ENCODE results near the gene HMOX1. TPM values are rescaled to one million over a fixed set of nuclear protein-coding genes. Genes with fewer than 3 reads are reported as not detected.

HMOX1 gene
- total and polyA plus RNA-seq, 4 donors = 18.7 to 108 (median 59.7) TPM

DNA sequence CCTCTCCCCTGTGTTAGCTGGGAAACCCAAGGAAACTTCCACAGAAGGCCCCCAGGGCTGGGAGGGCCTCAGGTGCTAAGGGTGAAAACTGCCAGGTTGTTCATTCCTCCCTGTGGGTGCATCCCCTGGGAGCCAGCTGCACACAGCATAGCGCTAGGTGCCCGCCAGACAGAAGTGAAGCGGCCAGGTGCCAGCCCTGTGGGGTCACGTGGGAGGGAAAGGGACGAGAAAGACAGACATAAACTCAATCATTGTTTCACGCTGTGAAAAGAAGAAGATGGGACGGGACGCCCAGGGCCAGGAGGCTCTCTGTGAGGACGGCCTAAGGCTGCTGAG is 31.6 kb upstream of the HMOX1 start:
- Histone ChIP-seq H3K36me3 (ENCODE audit: control insufficient read depth in 4 of 4, insufficient read depth in 3 of 4, low read depth in 1 of 4, low read length in 3 of 4) (peaks cover 3 to 32% (median 11%) of the 10 kb centered on the region in 4 donors), H3K9me3 (ENCODE audit: control insufficient read depth in 4 of 4, low read length in 3 of 4) (no peaks in the 10 kb centered on the region), H3K27me3 (ENCODE audit: control insufficient read depth in 4 of 4, insufficient read depth in 4 of 4, low read length in 3 of 4) (no peaks in the 10 kb centered on the region), H3K27ac (ENCODE audit: low read depth in 1 of 2, low read length in 2 of 2) (no peak overlapping the region), H3K4me1 (ENCODE audit: control insufficient read depth in 4 of 4, insufficient read depth in 4 of 4, low read length in 3 of 4) (peaks cover 5 to 20% (median 16%) of the 10 kb centered on the region in 4 donors), H3K4me3 (ENCODE audit: low read depth in 1 of 3, low read length in 3 of 3) (no peak overlapping the region), H3K9ac (ENCODE audit: low read depth in 1 of 2, low read length in 2 of 2) (no peak overlapping the region)
- 69% methylated on average over 9 of the region's 9 CpGs for WGBS
- TF ChIP-seq HNF4A (conservative IDR thresholded peaks at IDR 0.05) (no peak), FOXA1 (IDR thresholded peaks at IDR 0.05) (no peak), NR2F2 (IDR thresholded peaks at IDR 0.05) (no peak), TAF1 (conservative IDR thresholded peaks at IDR 0.05) (no peak), RAD21 (IDR thresholded peaks at IDR 0.05) (no peak), HNF4G (IDR thresholded peaks at IDR 0.05) (no peak), JUND (IDR thresholded peaks at IDR 0.05) (no peak), RXRA (IDR thresholded peaks at IDR 0.05) (no peak), FOXA2 (IDR thresholded peaks at IDR 0.05) (no peak), EGR1 (IDR thresholded peaks at IDR 0.05; ENCODE audit: low read depth in 2 of 2) (no peak), YY1 (IDR thresholded peaks at IDR 0.05) (no peak)
- TF ChIP-seq, protein P1, sequence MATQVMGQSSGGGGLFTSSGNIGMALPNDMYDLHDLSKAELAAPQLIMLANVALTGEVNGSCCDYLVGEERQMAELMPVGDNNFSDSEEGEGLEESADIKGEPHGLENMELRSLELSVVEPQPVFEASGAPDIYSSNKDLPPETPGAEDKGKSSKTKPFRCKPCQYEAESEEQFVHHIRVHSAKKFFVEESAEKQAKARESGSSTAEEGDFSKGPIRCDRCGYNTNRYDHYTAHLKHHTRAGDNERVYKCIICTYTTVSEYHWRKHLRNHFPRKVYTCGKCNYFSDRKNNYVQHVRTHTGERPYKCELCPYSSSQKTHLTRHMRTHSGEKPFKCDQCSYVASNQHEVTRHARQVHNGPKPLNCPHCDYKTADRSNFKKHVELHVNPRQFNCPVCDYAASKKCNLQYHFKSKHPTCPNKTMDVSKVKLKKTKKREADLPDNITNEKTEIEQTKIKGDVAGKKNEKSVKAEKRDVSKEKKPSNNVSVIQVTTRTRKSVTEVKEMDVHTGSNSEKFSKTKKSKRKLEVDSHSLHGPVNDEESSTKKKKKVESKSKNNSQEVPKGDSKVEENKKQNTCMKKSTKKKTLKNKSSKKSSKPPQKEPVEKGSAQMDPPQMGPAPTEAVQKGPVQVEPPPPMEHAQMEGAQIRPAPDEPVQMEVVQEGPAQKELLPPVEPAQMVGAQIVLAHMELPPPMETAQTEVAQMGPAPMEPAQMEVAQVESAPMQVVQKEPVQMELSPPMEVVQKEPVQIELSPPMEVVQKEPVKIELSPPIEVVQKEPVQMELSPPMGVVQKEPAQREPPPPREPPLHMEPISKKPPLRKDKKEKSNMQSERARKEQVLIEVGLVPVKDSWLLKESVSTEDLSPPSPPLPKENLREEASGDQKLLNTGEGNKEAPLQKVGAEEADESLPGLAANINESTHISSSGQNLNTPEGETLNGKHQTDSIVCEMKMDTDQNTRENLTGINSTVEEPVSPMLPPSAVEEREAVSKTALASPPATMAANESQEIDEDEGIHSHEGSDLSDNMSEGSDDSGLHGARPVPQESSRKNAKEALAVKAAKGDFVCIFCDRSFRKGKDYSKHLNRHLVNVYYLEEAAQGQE (IDR thresholded peaks at IDR 0.05) = no peak
- TF ChIP-seq, protein P2, sequence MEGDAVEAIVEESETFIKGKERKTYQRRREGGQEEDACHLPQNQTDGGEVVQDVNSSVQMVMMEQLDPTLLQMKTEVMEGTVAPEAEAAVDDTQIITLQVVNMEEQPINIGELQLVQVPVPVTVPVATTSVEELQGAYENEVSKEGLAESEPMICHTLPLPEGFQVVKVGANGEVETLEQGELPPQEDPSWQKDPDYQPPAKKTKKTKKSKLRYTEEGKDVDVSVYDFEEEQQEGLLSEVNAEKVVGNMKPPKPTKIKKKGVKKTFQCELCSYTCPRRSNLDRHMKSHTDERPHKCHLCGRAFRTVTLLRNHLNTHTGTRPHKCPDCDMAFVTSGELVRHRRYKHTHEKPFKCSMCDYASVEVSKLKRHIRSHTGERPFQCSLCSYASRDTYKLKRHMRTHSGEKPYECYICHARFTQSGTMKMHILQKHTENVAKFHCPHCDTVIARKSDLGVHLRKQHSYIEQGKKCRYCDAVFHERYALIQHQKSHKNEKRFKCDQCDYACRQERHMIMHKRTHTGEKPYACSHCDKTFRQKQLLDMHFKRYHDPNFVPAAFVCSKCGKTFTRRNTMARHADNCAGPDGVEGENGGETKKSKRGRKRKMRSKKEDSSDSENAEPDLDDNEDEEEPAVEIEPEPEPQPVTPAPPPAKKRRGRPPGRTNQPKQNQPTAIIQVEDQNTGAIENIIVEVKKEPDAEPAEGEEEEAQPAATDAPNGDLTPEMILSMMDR (IDR thresholded peaks at IDR 0.05; ENCODE audit: low read depth, low read length, missing input control) = no peak
- TF ChIP-seq, protein P3, sequence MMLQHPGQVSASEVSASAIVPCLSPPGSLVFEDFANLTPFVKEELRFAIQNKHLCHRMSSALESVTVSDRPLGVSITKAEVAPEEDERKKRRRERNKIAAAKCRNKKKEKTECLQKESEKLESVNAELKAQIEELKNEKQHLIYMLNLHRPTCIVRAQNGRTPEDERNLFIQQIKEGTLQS (IDR thresholded peaks at IDR 0.05) = no peak
- TF ChIP-seq, protein P4, sequence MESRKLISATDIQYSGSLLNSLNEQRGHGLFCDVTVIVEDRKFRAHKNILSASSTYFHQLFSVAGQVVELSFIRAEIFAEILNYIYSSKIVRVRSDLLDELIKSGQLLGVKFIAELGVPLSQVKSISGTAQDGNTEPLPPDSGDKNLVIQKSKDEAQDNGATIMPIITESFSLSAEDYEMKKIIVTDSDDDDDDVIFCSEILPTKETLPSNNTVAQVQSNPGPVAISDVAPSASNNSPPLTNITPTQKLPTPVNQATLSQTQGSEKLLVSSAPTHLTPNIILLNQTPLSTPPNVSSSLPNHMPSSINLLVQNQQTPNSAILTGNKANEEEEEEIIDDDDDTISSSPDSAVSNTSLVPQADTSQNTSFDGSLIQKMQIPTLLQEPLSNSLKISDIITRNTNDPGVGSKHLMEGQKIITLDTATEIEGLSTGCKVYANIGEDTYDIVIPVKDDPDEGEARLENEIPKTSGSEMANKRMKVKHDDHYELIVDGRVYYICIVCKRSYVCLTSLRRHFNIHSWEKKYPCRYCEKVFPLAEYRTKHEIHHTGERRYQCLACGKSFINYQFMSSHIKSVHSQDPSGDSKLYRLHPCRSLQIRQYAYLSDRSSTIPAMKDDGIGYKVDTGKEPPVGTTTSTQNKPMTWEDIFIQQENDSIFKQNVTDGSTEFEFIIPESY (IDR thresholded peaks at IDR 0.05) = no peak
- DNase-seq (ENCODE audit: low spot score) = no peak

DNA sequence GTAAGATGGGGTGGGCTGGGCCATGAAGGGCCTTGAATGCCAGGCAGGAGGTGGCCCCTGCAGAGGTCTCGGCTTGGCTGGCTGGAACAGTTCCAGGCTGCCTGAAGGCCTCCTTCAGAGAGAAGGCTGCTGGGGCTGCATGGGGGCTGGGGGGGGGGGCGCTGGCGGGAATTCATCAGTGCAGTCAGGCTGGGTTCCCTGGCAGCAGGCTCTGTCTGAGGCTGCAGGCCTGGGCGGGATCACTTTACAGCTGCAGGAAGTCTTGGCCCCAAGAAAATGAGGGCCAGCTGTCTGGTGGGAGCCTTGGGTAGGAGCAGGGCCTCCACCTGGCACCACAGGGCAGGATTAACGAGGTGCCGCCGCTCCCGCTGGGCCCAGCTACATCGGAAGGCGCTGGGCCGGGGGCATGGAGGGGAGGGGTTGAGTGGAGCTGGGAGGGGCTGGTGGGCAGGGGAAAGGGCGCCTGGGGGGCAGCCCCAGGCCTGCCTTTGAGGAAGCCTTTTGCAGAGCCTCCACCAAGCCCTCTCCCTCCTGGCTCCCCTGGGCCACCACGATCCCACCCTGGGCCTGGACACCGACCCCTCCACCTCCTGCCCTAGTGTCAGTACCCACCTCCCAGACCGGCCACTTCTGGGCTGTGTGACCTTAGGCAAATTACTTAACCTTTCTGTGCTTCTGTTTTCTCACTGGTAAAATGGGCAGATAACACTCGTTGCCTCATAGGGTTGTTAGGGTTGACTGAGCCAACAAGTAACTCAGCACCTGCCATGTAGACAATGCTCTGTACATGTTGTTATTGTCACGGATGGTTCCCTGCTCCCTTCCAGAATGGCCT is 31.0 kb upstream of the HMOX1 start:
- 63% methylated on average over 17 of the region's 17 CpGs for WGBS
- DNase-seq (ENCODE audit: low spot score) = no peak
- peaks cover 5 to 20% (median 16%) of the 10 kb centered on the region in 4 donors for H3K4me1 ChIP-seq (ENCODE audit: control insufficient read depth in 4 of 4, insufficient read depth in 4 of 4, low read length in 3 of 4)
- H3K4me3 ChIP-seq (ENCODE audit: low read depth in 1 of 3, low read length in 3 of 3) = no peak overlapping the region
- H3K27ac ChIP-seq (ENCODE audit: low read depth in 1 of 2, low read length in 2 of 2) = peak overlapping the region in 1 of 2 donors; percentile 39
- H3K36me3 ChIP-seq (ENCODE audit: control insufficient read depth in 4 of 4, insufficient read depth in 3 of 4, low read depth in 1 of 4, low read length in 3 of 4) = peaks cover 3 to 26% (median 9%) of the 10 kb centered on the region in 4 donors
- no peaks in the 10 kb centered on the region for H3K27me3 ChIP-seq (ENCODE audit: control insufficient read depth in 4 of 4, insufficient read depth in 4 of 4, low read length in 3 of 4)
- H3K9me3 ChIP-seq (ENCODE audit: control insufficient read depth in 4 of 4, low read length in 3 of 4) = no peaks in the 10 kb centered on the region
- TF ChIP-seq, protein P2 (IDR thresholded peaks at IDR 0.05; ENCODE audit: low read depth, low read length, missing input control) = no peak
- TF ChIP-seq HNF4A (conservative IDR thresholded peaks at IDR 0.05) (no peak), TAF1 (conservative IDR thresholded peaks at IDR 0.05) (no peak), YY1 (IDR thresholded peaks at IDR 0.05) (no peak), FOXA2 (IDR thresholded peaks at IDR 0.05) (no peak), EGR1 (IDR thresholded peaks at IDR 0.05; ENCODE audit: low read depth in 2 of 2) (no peak), HNF4G (IDR thresholded peaks at IDR 0.05) (no peak), FOXA1 (IDR thresholded peaks at IDR 0.05) (no peak), SP1 (IDR thresholded peaks at IDR 0.05) (no peak)
- TF ChIP-seq, protein P1 (IDR thresholded peaks at IDR 0.05) = no peak
- TF ChIP-seq, protein P3 (IDR thresholded peaks at IDR 0.05) = no peak
- H3K9ac ChIP-seq (ENCODE audit: low read depth in 1 of 2, low read length in 2 of 2) = peak overlapping the region in 1 of 2 donors; percentile 23
